PFSK-1 (cell line): ENCODE measurements around the gene TCF12.

ENCODE experiments used
- FOXP2 ChIP-seq: optimal IDR thresholded peaks from 2 replicates; pipeline ENCODE3; 2011; ENCODE audit warnings: borderline replicate concordance, control low read depth, inconsistent platforms; ENCODE audit not compliant: insufficient read depth; ENCODE audit errors: extremely low read length, extremely low read depth
- POLR2AphosphoS5 ChIP-seq: IDR thresholded peaks from 2 replicates; pipeline ENCODE4 v1.6.1; 2012; ENCODE audit warnings: low read depth, mild to moderate bottlenecking, control low read depth, low read length, moderate library complexity
- REST ChIP-seq, 2 experiments: IDR thresholded peaks; 2 replicates each; pipeline versions ENCODE4 v1.6.1 to v1.8.0; 2011 to 2012; ENCODE audit warnings: low read depth in 2 of 2, low read length in 2 of 2, control low read depth in 1 of 2, inconsistent platforms in 1 of 2, mild to moderate bottlenecking in 1 of 2, moderate library complexity in 1 of 2; ENCODE audit not compliant: insufficient read depth in 1 of 2
- SIN3A ChIP-seq: IDR thresholded peaks from 2 replicates; pipeline ENCODE4 v1.6.1; 2012; ENCODE audit warnings: mild to moderate bottlenecking, low read length, moderate library complexity, borderline replicate concordance; ENCODE audit not compliant: insufficient read depth
- TAF1 ChIP-seq: IDR thresholded peaks from 2 replicates; pipeline ENCODE4 v1.6.1; 2012; ENCODE audit warnings: low read length, control low read depth, borderline replicate concordance; ENCODE audit not compliant: insufficient read depth

Gene TCF12

GRCh38 chr15:56886932-56887781 is 31.3 kb upstream of the TCF12 start:
- peak in 1 of 2 experiments; percentile 46; a peak in 1 of 4 replicates for TF ChIP-seq REST (IDR thresholded peaks at IDR 0.05; ENCODE audit: insufficient read depth in 1 of 2, low read depth in 2 of 2, low read length in 2 of 2)
- 0 out of 2 replicates have a peak, but pooled peaks have one; percentile 9 for TF ChIP-seq SIN3A
- 0 out of 2 replicates have a peak, but pooled peaks have one; percentile 63 for TF ChIP-seq TAF1
- peak; percentile 83 for TF ChIP-seq POLR2AphosphoS5
- TF ChIP-seq FOXP2, result peak; percentile 85

- TF ChIP-seq REST (IDR thresholded peaks at IDR 0.05; ENCODE audit: insufficient read depth in 1 of 2, low read depth in 2 of 2, low read length in 2 of 2) (no peak), SIN3A (no peak), TAF1 (no peak), FOXP2 (no peak), POLR2AphosphoS5 (no peak; the same call in 1 of the 2 replicates)
Observed at GRCh38 chr15:56887782-56888438, 30.5 kb upstream of the TCF12 start.

GRCh38 chr15:56890038-56890437 is 28.4 kb upstream of the TCF12 start:
- TF ChIP-seq REST (IDR thresholded peaks at IDR 0.05; ENCODE audit: insufficient read depth in 1 of 2, low read depth in 2 of 2, low read length in 2 of 2) (no peak), FOXP2 (no peak), TAF1 (no peak), SIN3A (no peak), POLR2AphosphoS5 (no peak)

GRCh38 chr15:56891852-56892440 is 26.5 kb upstream of the TCF12 start:
- TF ChIP-seq REST (IDR thresholded peaks at IDR 0.05; ENCODE audit: insufficient read depth in 1 of 2, low read depth in 2 of 2, low read length in 2 of 2) (no peak), POLR2AphosphoS5 (no peak), SIN3A (no peak), FOXP2 (no peak), TAF1 (no peak)
